DMS114 treated with DMSO at 0.1 percent for 48 hours (cell line): Measurements from ENCODE around the gene TXNDC5.
"Not testable (repeated sequence)": the region's sequence is repeated elsewhere in the genome, so short reads cannot be mapped to it uniquely, and the experiment has no call there.

Experiments used
- DNase-seq: peaks from one replicate; lab custom pipeline; 2025; ENCODE audit not compliant: unreplicated experiment; lab: John Stamatoyannopoulos, UW

Gene TXNDC5

GRCh38 chr6:7914991-7915789, 4.6 kb upstream of the TXNDC5 start:
- no peak for DNase-seq

GRCh38 chr6:7914311-7914710, 3.7 kb upstream of the TXNDC5 start:
- no peak for DNase-seq

GRCh38 chr6:7912736-7913517, 2.3 kb upstream of the TXNDC5 start:
- DNase-seq, result no peak

GRCh38 chr6:7912024-7912423, 1.4 kb upstream of the TXNDC5 start:
- no peak for DNase-seq

GRCh38 chr6:7911345-7911725, 747 bp upstream of the TXNDC5 start:
- DNase-seq, result no peak

- DNase-seq, result no peak
These were observed 312 bp downstream of the TXNDC5 start for GRCh38 chr6:7910298-7910653.

- peak; percentile 41 for DNase-seq
These were observed 988 bp downstream of the TXNDC5 start for GRCh38 chr6:7909323-7910276.

GRCh38 chr6:7907159-7907558, 3.4 kb downstream of the TXNDC5 start:
- DNase-seq, result no peak

GRCh38 chr6:7906741-7907140, 3.8 kb downstream of the TXNDC5 start:
- DNase-seq, result no peak

- no peak for DNase-seq
These were observed 5.2 kb downstream of the TXNDC5 start for GRCh38 chr6:7905416-7905815.

- DNase-seq, result no peak
These were observed 5.8 kb downstream of the TXNDC5 start for GRCh38 chr6:7904654-7905319.

- DNase-seq, result no peak
These were observed 6.9 kb downstream of the TXNDC5 start for GRCh38 chr6:7903673-7904072.

- no peak for DNase-seq
These were observed 7.7 kb downstream of the TXNDC5 start for GRCh38 chr6:7902867-7903266.

- no peak for DNase-seq
These were observed 8.4 kb downstream of the TXNDC5 start for GRCh38 chr6:7902221-7902620.

- DNase-seq, result no peak
These were observed 8.8 kb downstream of the TXNDC5 start for GRCh38 chr6:7901780-7902179.

- DNase-seq, result no peak
These were observed 9.5 kb downstream of the TXNDC5 start for GRCh38 chr6:7901056-7901455.

GRCh38 chr6:7900621-7901020, 10.0 kb downstream of the TXNDC5 start:
- DNase-seq, result no peak

- DNase-seq, result no peak
These were observed 10.7 kb downstream of the TXNDC5 start for GRCh38 chr6:7899889-7900213.

- no peak for DNase-seq
These were observed 11.3 kb downstream of the TXNDC5 start for GRCh38 chr6:7899101-7899888.

- DNase-seq, result not testable (repeated sequence)
These were observed 12.4 kb downstream of the TXNDC5 start for GRCh38 chr6:7898193-7898586.
